ENCODE results near the gene CTU2.

The CTU2 gene

GRCh38 chr16:88732172-88732960 lies 26.1 kb downstream of the CTU2 start:
- DNase-seq = no peak

- no peak for DNase-seq
Measured at GRCh38 chr16:88732961-88733294, 26.6 kb downstream of the CTU2 start.

DNA sequence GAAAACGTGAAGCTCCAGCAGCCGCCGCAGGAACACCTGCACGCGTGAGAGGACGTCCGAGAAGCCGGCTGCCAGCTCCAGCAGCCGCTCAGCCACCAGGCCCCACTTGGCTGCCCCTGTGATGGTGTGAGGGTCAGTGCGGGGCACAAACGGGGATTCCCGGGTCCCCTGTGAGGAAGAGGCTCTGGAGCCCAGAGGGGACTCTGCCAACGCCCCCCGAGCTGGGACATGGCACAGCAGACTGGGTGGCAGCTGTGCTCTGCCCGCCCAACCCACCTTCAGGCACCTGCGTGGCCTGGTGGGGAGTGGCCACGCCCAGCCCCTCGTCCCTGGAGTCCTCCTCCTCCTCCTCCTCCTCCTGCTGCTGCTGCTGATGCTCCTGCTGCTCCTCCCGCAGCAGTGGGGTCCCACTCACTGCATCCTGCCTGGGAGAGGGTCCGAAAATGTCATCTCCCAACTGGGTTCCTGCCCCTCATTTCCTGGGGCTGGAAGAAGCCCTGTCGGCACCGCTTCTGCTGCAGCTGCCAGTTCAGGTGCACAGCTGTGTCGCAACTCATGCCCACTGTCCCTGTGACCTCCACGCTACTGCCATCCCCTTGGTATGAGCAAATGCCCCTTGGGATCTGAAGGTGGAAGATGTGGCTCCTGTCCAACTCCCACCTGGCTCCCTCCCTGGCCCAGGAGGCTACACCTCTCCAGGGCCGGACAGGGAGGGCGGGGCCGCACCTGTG lies 27.5 kb downstream of the CTU2 start:
- DNase-seq = no peak

GRCh38 chr16:88734361-88734728 lies 28.0 kb downstream of the CTU2 start:
- DNase-seq = no peak

GRCh38 chr16:88735121-88735520 lies 28.8 kb downstream of the CTU2 start:
- no peak for DNase-seq

DNA sequence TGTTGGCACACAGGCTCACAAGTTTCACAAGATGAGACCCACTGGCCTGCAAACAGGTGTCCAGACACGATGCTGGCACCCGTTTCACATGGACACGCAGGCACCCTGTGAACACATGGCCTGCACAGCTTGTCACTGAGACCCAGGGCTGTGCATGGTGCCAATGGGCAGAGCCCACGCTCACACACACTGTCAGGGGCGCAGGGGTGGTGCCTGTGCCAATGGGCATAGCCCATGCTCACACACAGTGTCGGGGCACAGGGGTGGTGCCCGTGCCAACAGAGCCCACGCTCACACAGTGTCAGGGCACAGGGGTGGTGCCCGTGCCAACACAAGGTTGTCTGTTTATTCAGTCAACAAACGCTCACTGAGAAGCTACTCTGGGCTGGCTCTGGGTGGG lies 29.3 kb downstream of the CTU2 start:
- no peak for DNase-seq

GRCh38 chr16:88736088-88736487 lies 29.8 kb downstream of the CTU2 start:
- DNase-seq = no peak

- no peak for DNase-seq
Measured at GRCh38 chr16:88736496-88736895, 30.2 kb downstream of the CTU2 start.

- DNase-seq = peak; percentile 71
Measured at GRCh38 chr16:88737298-88738150, 31.2 kb downstream of the CTU2 start.

DNA sequence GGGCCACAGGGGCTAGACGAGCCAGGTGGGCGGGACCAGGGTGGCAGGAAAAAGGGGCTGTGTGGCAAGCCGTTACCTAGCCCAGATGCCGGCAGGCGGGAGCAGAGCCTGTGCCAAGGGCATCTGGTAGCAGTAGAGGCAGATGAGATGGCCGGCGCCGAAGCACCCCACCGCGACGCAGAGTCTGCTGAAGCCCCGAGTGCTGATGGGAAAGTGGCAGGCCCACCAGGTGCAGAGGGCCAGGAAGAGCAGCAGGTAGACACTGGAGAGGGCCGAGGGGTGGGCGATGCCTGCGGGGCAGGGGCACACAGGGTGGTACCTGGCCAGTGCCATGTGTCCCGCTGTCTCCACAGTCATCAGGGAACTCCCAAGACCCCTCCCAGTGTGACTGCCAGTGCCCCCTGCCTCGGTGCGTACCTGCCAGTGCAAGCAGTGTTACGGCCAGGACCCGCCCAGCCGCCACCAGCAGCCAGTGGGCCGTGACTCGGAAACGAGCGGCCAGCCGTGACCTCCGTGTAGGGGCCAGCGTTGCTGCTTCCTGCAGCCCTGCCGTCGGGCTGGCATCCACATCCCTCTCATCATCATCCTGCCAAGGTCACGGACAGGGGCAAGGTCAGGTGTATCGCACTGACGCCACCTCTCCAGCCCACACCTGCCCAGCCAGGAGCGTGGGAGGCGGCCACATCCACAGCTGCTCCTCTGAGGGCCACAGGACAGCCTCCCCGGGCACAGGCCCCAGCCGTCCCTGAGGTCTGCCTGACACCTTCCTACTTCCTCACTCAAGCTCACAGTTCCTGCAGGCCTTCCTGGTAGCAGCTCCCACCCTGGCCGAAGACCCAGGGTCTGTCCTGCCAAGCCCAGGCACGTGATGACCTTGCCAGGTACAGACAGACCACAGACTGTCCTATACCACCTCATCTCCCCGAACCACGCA lies 32.1 kb downstream of the CTU2 start:
- no peak for DNase-seq

GRCh38 chr16:88739139-88739976 lies 33.1 kb downstream of the CTU2 start:
- no peak for DNase-seq

GRCh38 chr16:88739977-88740726 lies 33.8 kb downstream of the CTU2 start:
- no peak for DNase-seq

DNA sequence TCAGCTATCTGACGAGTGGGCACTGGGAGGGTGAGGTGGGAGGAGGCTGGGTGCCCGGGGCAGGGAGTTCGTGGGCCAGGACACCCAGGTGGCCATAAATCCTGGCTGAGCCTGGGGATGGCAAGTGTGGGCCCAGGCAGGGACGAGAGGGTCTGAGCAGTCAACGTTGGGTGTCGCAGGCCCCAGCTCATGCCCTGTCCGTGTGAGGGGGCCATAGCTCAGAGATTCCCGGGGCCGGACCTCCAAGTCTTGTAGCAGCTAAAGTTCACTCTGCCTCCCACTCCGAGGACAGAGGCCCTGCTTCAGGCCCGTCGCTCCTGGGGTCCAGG lies 34.4 kb downstream of the CTU2 start:
- no peak for DNase-seq

- DNase-seq = no peak
Measured at GRCh38 chr16:88741368-88741767, 35.1 kb downstream of the CTU2 start.

- no peak for DNase-seq
Measured at GRCh38 chr16:88742896-88743605, 36.7 kb downstream of the CTU2 start.

GRCh38 chr16:88743693-88744576 lies 37.6 kb downstream of the CTU2 start:
- peak; percentile 75 for DNase-seq

DNA sequence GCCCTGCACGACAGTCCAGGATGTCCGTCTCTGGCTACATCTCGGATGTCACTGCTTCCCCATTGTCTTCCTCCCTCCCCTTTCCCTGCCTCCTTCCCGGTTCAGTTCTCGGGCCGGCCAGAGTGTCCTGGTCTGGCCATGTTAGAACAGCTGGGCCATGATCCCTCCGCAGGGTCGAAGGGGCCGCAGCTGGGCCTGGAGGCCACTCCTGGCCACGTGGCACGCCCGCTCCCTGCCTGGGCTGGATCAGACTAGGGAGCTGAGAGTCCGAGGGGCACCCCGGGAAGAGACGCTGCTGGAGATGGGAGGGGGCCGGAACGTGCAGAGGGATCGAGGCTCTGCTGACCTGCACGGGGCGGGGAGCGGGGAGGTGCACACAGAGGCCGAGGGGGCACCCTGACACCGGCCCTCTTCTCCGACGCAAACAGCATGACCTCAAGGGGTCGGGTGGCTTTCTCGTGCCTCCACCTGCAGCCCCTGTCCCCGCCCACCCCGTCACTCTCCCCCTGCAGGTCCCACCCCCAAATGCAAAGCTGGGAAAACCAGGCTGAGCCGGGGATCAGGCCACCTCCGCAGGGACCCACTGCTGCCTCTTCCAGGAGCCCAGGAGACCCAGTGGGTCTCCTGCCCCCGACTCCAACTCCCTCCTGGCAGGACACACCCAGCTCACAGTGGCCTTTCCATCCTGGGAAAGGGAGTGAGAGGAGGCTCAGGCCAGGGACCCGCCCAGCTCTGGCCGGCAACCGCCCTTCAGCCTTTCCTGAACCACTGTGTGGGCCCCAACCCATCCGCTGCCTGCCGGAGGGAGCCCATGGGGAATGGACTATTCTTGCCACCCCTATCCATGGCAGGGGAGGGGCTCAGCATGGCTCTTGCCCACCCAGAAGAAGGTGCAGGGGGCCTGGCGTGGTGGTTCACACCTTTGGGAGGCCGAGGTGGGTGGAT lies 38.5 kb downstream of the CTU2 start:
- no peak for DNase-seq

DNA sequence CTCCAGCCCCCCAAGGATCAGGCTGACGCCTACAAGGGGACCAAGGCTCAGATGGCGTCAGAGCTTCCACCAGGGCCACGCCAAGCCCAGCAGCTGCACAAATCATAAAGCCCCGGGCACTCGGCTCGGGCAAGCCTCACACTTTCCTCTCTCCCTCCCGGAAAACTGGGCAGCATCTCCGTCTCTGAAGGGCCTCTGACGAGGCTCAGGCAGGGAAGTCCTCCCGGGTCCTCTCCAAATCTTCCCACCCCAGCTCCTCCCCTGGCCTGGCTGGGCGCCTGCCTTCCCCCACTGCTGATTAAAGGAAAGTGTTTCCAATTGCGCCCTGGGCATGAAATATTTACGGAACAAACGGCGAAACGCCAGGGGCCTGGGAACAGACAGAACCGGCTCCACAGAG lies 40.2 kb downstream of the CTU2 start:
- DNase-seq = no peak

Measured in activated CD4-positive, CD25-positive, alpha-beta regulatory T cell treated with anti-CD3 and anti-CD28 coated beads, Interleukin-2, amount 50 U/mL, for 72 hours (primary cell).